ENCODE results near the gene STPG3. TPM values are rescaled to one million over a fixed set of nuclear protein-coding genes. Genes with fewer than 3 reads are reported as not detected.

The STPG3 gene
- total and polyA plus RNA-seq, 2 of the 13 experiments (the other 11 are each of a cell fraction or from before 2014, with no cell fraction given): not detected

- TF ChIP-seq NR0B2 (CRISPR knock-in tag; IDR thresholded peaks at IDR 0.05) (no peak), HMG20A (CRISPR knock-in tag; IDR thresholded peaks at IDR 0.05; ENCODE audit: borderline replicate concordance) (no peak), SMAD1 (CRISPR knock-in tag; IDR thresholded peaks at IDR 0.05; ENCODE audit: borderline replicate concordance, low read depth) (no peak), TBX2 (CRISPR knock-in tag; IDR thresholded peaks at IDR 0.05; ENCODE audit: borderline replicate concordance) (no peak), ZNF274 (CRISPR knock-in tag; IDR thresholded peaks at IDR 0.05) (no peak), ZFAT (CRISPR knock-in tag; conservative IDR thresholded peaks at IDR 0.05) (no peak), REL (CRISPR knock-in tag; conservative IDR thresholded peaks at IDR 0.05) (no peak), ZNF878 (CRISPR knock-in tag; IDR thresholded peaks at IDR 0.05) (no peak), LBX2 (CRISPR knock-in tag; IDR thresholded peaks at IDR 0.05; ENCODE audit: borderline replicate concordance) (no peak), PHF5A (CRISPR knock-in tag; IDR thresholded peaks at IDR 0.05; ENCODE audit: low read depth, unreplicated experiment) (no peak), ZNF431 (CRISPR knock-in tag; IDR thresholded peaks at IDR 0.05; ENCODE audit: borderline replicate concordance, low read depth) (no peak), SRSF1 (optimal IDR thresholded peaks at IDR 0.05; ENCODE audit: low read depth, low read length) (peak; percentile 50), HDAC2 (CRISPR knock-in tag; IDR thresholded peaks at IDR 0.05) (no peak), ZNF660 (CRISPR knock-in tag; IDR thresholded peaks at IDR 0.05; ENCODE audit: borderline replicate concordance, low read depth) (no peak), ZEB1 (IDR thresholded peaks at IDR 0.05; ENCODE audit: insufficient replicate concordance, low read depth) (no peak), NFIC (IDR thresholded peaks at IDR 0.05; ENCODE audit: low read length) (no peak), NFKBIZ (CRISPR knock-in tag; IDR thresholded peaks at IDR 0.05) (no peak), ZNF251 (CRISPR knock-in tag; IDR thresholded peaks at IDR 0.05) (no peak), RFX1 (IDR thresholded peaks at IDR 0.05) (no peak), HNF1A (IDR thresholded peaks at IDR 0.05; ENCODE audit: low read depth) (no peak), HNF1A (CRISPR knock-in tag; IDR thresholded peaks at IDR 0.05; ENCODE audit: borderline replicate concordance) (no peak), RARA (CRISPR knock-in tag; IDR thresholded peaks at IDR 0.05) (peak; percentile 72), PLSCR1 (CRISPR knock-in tag; IDR thresholded peaks at IDR 0.05; ENCODE audit: borderline replicate concordance) (no peak)
- TF ChIP-seq, protein P1, sequence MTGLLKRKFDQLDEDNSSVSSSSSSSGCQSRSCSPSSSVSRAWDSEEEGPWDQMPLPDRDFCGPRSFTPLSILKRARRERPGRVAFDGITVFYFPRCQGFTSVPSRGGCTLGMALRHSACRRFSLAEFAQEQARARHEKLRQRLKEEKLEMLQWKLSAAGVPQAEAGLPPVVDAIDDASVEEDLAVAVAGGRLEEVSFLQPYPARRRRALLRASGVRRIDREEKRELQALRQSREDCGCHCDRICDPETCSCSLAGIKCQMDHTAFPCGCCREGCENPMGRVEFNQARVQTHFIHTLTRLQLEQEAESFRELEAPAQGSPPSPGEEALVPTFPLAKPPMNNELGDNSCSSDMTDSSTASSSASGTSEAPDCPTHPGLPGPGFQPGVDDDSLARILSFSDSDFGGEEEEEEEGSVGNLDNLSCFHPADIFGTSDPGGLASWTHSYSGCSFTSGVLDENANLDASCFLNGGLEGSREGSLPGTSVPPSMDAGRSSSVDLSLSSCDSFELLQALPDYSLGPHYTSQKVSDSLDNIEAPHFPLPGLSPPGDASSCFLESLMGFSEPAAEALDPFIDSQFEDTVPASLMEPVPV (CRISPR knock-in tag; IDR thresholded peaks at IDR 0.05): 0 out of 2 replicates have a peak, but pooled peaks have one; percentile 38
These were observed 29.5 kb upstream of the STPG3 start (continued) for GRCh38 chr9:137221506-137222111.

Data from HepG2 (cell line).